HFFc6 (cell line): ENCODE results near the gene APOBEC3B. TPM values are rescaled to one million over a fixed set of nuclear protein-coding genes. Genes with fewer than 3 reads are reported as not detected.
"Not testable (repeated sequence)": the region's sequence is repeated elsewhere in the genome, so short reads cannot be mapped to it uniquely, and the experiment has no call there.

Source experiments
- DNase-seq: peaks from one replicate; pipeline ENCODE4 v3.0.0-alpha.2; 2018
- H3K27ac Mint-ChIP-seq: 2 replicates; pipeline ENCODE4 v1.8.0; 2020; ENCODE audit warnings: mild to moderate bottlenecking, mixed read lengths
- H3K27me3 Mint-ChIP-seq: 2 replicates; pipeline ENCODE4 v1.8.0; 2021; ENCODE audit warnings: mild to moderate bottlenecking, moderate library complexity, mixed read lengths; ENCODE audit not compliant: insufficient read depth
- H3K36me3 Mint-ChIP-seq: 2 replicates; pipeline ENCODE4 v1.8.0; 2021; ENCODE audit warnings: low read depth, mixed read lengths
- H3K4me1 Mint-ChIP-seq: 2 replicates; pipeline ENCODE4 v1.8.0; 2020; ENCODE audit warnings: low read depth, mixed read lengths
- H3K4me3 Mint-ChIP-seq: 2 replicates; pipeline ENCODE4 v1.8.0; 2020; ENCODE audit warnings: mild to moderate bottlenecking, moderate library complexity, mixed read lengths
- H3K9me3 Mint-ChIP-seq: 2 replicates; pipeline ENCODE4 v1.8.0; 2020; ENCODE audit warnings: mild to moderate bottlenecking, mixed read lengths
- CTCF ChIP-seq: fragments of 200-600 bp; sonication (generic); IDR thresholded peaks from 2 replicates; pipeline ENCODE4 v1.5.0; 2021; ENCODE audit warnings: antibody characterized with exemption, mild to moderate bottlenecking
- total RNA-seq, 6 experiments: library from RNA; stranded (reverse); fragmentation: NEBNext Ultra II Directional; extraction: Animal tissue kit (Norgen Biotek cat#: 25700); gene quantifications; 2 replicates in 1 of 6; 3 replicates in 5 of 6; pipeline ENCODE4 v1.2.3, GENCODE V29; 2021

APOBEC3B gene
- total RNA-seq, 6 experiments from 2014 or later = 14.9 to 44.2 (median 39.4) TPM

- TF ChIP-seq CTCF = peak; percentile 69
- Mint-ChIP-seq H3K4me1 (peaks cover 36% of the 10 kb centered on the region), H3K9me3 (peaks cover 6% of the 10 kb centered on the region), H3K36me3 (peaks cover 18% of the 10 kb centered on the region), H3K27me3 (peaks cover 3% of the 10 kb centered on the region; the same call in 1 of the 2 replicates), H3K4me3 (peak overlapping the region; percentile 90), H3K27ac (peak overlapping the region; percentile 89)
- peak; percentile 15 for DNase-seq
Observed at GRCh38 chr22:38981005-38981991, 849 bp upstream of the APOBEC3B start.

- H3K36me3 Mint-ChIP-seq = peaks cover 18% of the 10 kb centered on the region
- TF ChIP-seq CTCF = no peak
- H3K4me3 Mint-ChIP-seq = no peak overlapping the region
Observed at GRCh38 chr22:38984224-38984623, 2.1 kb downstream of the APOBEC3B start.

GRCh38 chr22:38984784-38985757 lies 2.9 kb downstream of the APOBEC3B start:
- peaks cover 18% of the 10 kb centered on the region for H3K36me3 Mint-ChIP-seq
- H3K27me3 Mint-ChIP-seq, H3K27ac Mint-ChIP-seq, H3K4me3 Mint-ChIP-seq, H3K9me3 Mint-ChIP-seq: not testable (repeated sequence)
- H3K4me1 Mint-ChIP-seq = peaks cover 36% of the 10 kb centered on the region
- DNase-seq = peak; percentile 8

More at GRCh38 chr22:38984224-38984623, 2.1 kb downstream of the APOBEC3B start:
- Mint-ChIP-seq H3K9me3 (peaks cover 6% of the 10 kb centered on the region), H3K27me3 (no peaks in the 10 kb centered on the region; the same call in 1 of the 2 replicates), H3K27ac (no peak overlapping the region), H3K4me1 (peaks cover 36% of the 10 kb centered on the region)
- no peak for DNase-seq

GRCh38 chr22:38986629-38987028 lies 4.5 kb downstream of the APOBEC3B start:
- DNase-seq = no peak
- H3K36me3 Mint-ChIP-seq = peaks cover 18% of the 10 kb centered on the region
- peaks cover 30% of the 10 kb centered on the region for H3K4me1 Mint-ChIP-seq
- H3K27me3 Mint-ChIP-seq = no peaks in the 10 kb centered on the region; the same call in 1 of the 2 replicates
- no peak for TF ChIP-seq CTCF
- H3K9me3 Mint-ChIP-seq = peaks cover 6% of the 10 kb centered on the region
- H3K27ac Mint-ChIP-seq = no peak overlapping the region
- no peak overlapping the region for H3K4me3 Mint-ChIP-seq

GRCh38 chr22:38987171-38987895 lies 5.2 kb downstream of the APOBEC3B start:
- no peak overlapping the region for H3K4me3 Mint-ChIP-seq
- peaks cover 6% of the 10 kb centered on the region for H3K9me3 Mint-ChIP-seq
- H3K4me1 Mint-ChIP-seq = peaks cover 23% of the 10 kb centered on the region
- no peaks in the 10 kb centered on the region; the same call in 1 of the 2 replicates for H3K27me3 Mint-ChIP-seq
- no peak for DNase-seq
- peaks cover 18% of the 10 kb centered on the region for H3K36me3 Mint-ChIP-seq
- TF ChIP-seq CTCF = no peak
- H3K27ac Mint-ChIP-seq = no peak overlapping the region
